Activated CD4-positive, CD25-positive, alpha-beta regulatory T cell treated with anti-CD3 and anti-CD28 coated beads, Interleukin-2, amount 50 U/mL, for 72 hours (primary cell): Measurements from ENCODE around the gene TOM1L2.
"Not testable (repeated sequence)": the region's sequence is repeated elsewhere in the genome, so short reads cannot be mapped to it uniquely, and the experiment has no call there.

Experiments used
- DNase-seq: peaks from one replicate; pipeline ENCODE4 v3.0.0; 2021

The TOM1L2 gene

DNA sequence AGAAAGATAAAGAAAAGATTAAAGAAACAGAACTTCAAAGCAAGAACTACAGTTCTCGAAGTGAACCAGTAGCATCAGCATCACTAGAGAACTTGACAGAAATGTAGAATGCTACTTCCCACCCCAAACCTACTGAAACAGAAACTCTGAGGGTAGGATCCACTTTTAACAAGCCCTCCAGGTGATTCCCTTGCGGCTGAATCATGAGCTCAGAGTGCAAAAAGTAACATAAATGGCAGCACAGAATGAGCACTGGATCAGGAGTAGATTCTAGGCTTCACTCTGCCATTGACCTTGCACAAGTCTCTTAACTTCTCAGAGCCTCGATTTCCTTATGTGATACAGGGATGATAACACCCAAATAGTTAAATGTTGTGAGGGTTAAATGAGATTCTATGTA is 5.8 kb downstream of the TOM1L2 start:
- DNase-seq: no peak

DNA sequence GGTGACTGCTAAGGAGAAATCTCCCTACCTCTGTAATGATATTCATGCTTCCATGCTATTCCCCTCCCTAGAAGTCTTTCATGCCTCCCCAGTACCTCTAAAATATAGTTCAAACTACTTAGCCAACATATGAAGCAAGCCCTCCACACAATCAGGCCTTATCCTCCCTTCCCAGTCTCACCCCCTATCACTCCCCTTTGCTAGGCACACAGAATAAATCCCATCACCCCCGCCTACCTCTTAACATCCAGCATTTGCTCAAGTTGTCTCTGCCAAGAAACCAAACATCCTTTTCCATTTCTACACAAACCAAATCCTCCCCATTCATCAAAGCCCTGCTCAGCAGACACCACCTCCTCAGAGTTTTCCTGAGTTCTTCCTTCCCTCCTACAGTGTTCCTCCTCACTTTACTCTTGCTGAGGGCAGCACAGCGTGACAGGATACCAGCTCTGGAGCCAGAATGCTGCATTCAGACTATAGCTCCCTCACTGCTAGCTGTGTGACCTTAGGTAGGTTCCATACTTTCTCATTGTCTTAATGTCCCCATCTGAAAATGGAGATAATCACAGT is 7.0 kb downstream of the TOM1L2 start:
- DNase-seq: no peak

DNA sequence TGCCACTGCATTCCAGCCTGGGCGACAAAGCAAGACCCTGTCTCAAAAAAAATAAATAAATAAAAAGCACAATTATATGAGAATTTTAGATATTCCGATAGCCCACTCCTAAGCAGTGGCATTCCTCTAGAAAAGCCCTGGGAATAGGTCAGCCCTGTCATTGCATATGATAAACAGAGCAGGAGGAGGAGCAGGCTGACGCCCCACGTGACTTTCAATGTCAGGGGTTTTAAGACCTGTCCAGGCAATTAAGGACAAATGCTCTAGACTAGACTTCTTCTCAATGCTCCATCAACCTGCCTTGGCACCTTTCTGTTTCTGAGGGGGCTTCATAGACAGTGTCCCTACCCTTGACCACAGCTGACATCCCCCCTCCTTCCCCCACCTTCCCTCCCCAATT is 7.5 kb downstream of the TOM1L2 start:
- DNase-seq: no peak

DNA sequence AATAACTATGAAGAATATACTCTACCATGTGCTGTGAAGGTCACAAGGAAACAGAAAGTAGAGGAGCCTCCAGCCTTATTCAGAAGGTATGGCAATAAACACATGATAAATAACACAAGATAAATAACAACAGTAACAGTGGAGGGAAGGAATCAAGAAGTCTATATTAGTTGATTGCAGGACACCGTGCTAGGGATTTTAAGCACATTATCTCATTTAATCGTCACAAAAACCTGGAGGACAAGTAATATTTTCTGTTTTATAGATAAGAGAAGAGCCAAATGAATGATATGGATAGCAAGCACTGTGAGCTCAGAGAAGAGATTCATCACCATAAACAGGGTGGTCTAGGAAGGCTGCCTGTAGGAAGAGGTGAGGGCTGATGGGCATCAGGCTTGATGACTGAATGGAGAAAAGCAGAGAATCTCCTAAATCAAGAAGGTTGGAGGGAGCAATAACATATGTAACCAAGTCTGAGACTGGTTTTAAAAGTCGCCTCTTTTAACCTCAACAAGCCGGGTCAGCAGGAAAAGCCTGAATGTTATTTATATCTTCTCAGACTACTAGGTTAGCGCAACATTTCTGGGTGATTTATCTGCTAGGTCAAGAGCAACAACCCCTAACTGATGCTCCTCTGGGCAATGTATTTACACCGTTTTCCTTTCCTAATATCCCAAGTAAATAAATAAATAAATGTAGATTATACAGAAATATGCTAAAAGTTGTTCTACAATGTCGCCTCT is 8.3 kb downstream of the TOM1L2 start:
- DNase-seq: no peak

DNA sequence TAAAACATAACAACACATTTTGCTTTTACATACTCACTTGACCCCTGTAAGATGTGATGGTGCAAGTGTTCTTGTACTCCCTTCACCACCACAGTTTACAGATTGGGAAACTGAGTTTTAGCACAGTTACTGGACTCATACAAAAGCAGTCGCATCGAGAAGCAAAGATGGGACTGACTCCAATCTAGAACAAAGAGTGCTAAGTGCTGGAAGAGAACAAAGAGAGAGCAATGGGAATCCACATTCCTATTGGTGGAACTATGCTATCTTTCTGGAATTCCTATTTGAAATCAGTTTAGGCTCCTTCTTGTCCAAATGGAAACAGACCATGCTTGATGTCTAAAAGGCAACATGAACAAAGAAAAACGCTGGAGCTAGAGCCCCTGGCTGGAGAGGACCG is 9.1 kb downstream of the TOM1L2 start:
- DNase-seq: no peak

DNA sequence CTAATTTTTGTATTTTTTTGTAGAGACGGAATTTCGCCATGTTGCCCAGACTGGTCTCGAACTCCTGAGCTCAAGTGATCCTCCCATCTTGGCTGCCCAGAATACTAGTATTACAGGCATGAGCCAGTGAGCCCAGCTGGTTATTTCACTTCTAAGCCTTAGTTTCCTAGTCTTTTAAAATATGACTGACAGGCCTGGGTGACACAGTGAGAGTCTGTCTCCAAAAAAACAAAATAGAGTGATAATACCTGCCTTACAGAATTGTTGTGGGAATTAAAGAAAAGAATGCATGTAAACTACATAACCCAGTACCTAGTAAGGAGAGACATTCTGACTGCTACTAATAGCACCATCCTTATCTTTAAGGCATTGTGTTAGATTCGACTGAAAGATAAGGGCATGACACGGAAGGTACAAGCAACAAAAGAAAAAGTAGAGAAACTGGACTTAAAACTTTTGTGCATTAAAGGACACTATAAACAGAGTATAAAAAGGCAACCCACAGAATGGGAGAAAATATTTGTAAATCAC is 11.6 kb downstream of the TOM1L2 start:
- DNase-seq: no peak

DNA sequence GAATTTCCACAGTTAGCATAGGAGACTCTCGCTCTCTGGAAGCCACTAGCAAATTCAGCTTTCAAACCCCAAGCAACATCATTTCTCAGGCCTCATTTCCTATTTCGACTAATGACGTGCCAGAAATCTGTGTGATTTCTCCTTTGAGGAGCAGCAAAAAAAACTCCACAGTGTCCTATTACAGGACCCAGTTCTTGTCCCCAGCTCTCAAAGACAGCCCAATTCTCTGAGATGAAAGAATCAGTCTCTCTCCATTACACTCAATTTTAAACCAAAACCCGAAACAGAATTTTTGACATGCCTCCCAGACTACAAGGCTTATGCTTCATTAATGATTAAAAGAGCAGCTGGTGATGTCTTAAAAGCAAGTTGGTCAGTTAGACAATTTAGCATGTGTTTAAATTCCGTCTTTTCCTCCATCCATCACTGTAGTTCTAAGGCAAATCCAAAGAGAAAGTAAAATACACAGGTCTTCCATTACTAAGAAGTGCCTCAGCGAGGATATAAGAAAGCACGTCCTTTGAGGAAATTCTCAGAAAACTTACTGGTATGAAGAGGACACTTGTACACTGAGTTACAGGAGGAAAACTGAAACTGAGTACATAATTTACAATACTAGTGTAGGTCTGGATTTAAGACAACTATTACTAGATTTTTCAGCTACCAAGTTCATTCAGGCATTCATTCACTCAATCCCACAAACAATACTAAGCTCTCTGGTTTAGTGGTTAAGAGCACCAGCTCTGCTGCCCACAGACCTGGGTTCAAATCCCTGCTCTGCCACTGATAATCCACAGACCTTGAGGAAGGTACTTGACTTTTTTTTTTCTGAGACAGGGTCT is 12.5 kb downstream of the TOM1L2 start:
- no peak for DNase-seq

DNA sequence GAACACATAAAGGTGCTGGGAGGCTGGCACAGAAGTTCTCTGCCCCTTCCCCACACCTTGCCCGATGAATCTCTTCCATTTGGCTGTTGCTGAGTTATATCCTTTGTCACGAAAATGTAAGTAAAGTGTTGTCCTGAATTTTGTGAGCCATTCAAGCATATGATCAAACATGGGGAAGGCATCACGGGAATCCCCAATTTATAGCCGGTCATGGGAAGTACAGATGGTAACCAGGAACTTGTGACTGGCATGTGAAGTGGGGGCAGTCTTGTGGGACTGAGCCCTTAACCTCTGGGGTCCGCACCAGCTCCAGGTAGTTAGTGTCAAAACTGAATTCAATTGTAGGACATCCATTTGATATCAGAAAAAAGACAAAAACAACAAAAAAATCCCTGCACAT is 13.2 kb downstream of the TOM1L2 start:
- DNase-seq: no peak

DNA sequence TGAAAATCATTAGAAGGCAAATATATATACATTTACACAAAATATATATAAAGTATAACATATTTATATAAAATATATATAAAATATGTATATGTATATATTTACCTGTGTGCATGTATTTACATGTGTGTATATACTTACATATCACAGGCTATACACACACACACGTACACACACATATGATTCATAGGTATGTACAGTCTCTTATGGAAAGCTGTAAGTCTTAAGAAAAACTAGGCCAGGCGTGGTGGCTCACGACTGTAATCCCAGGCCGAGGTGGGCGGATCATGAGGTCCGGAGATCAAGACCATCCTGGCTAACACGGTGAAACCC is 14.7 kb downstream of the TOM1L2 start:
- DNase-seq: no peak

DNA sequence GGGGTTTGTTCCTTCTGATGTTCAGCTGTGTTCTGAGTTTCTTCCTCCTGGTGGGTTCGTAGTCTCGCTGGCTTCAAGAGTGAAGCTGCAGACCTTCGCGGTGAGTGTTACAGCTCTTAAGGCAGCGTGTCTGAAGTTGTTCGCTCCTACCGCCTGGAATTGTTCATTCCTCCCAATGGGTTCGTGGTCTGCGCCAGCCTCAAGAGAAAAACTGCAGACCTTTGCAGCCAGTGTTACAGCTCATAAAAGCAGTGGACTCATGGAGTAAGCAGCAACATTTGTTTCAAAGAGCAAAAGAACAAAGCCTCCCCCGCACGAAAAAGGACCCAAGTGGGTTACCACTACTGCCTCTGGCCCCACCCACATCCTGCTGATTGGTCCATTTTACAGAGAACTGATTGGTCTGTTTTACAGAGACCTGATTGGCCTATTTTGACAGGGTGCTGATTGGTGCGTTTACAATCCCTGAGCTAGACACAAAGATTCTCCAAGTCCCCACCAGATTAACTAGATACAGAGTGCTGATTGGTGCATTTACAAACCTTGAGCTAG is 16.3 kb downstream of the TOM1L2 start:
- not testable (repeated sequence) for DNase-seq

DNA sequence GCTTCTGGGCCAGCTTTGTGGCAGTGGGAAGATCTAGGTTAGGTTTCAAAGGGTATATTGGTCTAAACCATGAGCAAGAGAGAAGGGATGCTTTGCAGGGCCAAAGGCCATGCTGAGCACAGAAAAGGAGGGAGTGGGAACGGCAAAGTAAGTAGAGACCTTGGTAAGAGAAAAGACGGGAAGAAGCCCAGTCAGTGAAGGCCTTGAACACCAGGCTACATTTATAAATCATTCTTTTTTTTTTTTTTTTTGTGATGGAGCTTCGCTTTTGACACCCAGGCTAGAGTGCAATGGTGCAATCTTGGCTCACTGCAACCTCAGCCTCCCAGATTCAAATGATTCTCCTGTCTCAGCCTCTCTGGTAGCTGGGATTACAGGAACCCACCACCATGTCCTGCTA is 18.1 kb downstream of the TOM1L2 start:
- DNase-seq: no peak

DNA sequence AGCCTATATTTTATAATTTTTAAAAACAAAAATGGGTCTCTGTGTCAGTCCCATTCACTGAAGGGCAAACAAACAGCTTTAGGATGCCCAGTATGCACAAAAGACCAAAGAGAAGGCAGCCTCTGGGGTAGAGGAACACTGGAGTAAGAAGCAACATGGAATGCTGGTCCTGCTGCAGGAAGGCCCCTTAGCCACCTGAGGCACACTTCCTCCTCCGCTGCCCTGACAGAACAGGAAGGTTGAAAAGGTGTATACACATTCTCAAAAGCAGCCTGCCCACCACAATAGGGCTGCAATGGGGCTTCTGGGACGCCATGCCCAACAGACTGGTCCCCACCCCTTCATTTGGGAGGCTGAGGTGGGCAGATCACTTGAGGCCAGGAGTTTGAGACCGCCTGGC is 19.5 kb downstream of the TOM1L2 start:
- no peak for DNase-seq

DNA sequence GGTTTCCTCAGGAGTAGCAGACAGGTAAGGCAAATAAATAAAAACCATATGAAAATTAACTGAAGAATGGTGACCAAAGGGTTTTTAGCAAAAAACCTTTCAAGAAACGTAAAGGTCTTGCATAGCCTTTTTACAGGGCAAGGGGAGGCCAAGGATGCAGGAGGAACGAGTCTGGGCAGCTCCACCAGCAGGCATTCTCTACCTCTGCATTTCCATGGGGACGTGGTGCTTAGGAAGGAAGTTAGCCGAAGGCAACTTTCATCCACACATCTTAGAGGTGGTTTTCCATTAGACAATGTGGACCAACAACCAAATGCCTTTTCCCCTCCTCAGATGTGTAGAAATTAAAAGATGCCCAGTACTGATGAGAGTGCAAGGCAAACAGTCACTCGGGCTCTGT is 20.7 kb downstream of the TOM1L2 start:
- no peak for DNase-seq

DNA sequence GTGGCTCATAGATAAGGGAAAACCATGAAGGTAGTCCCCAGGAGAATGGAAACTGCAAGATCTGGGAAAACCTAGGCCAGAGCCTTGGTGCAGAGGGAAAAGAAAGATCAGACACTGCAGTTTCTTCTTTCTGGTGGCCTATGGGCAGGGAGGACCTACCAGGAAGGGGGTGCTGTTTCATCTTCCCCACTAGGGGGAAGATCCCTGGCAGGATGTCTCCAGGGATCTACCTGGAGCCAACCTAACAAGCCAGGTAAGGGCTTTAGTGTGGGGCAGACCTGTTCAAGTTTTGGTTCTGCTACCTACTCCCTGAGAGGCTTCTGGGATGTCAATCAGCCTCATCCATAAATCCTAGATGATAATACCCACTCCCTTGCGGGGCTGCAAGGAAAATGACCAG is 21.4 kb downstream of the TOM1L2 start:
- no peak for DNase-seq

DNA sequence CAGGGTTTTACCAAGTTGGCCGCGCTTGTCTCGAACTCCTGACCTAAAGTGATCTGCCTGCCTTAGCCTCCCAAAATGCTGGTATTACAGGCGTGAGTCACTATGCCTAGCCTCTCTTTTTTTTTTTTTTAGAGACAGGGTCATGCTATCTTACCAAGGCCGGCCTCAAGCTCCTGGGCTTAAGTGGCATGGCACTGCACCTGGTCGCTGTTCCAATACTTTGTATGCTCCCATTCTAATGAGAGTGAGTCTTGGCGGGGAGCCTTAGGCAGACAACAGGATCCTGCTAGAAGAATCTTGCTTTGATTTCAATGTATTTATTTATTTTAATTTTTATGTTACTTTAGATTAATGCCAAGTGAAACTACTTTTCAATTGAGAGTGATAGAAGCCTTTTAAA is 21.9 kb downstream of the TOM1L2 start:
- DNase-seq: no peak

DNA sequence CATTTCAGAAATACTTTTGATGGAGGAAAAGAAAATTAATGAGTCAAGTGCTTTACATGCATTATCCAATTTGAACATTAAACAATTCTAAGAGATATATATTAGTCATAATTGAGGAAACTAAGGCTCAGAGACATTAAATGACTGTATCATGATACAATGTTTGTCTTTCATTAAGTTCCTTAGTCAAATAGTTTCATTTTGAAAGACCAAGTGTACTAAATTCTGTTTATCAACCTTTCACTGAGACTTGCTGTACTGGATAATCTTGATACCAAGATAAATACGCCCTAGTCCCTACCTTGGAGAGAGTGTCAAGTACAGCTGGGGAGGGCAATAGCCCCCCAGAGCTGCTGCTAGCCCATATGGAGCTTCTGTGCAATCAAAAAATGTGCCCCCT is 24.2 kb downstream of the TOM1L2 start:
- DNase-seq: no peak

DNA sequence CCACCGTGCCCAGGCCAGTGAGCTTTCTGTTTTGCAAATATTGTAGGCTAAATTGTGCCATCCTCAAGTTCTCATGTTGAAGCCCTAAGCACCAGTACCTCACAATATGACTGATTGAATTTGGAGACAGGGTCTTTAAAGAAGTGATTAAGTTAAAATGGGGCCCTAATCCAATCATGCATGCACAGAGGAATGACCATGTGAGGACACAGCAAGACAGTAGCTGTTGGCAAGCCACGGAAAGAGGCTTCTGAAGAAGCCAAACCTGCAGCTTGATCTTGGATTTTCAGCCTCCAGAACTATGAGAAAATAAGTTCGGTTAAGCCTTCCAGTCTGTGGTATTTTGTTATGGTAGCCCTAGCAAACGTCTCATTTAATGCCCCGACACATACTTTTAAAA is 24.9 kb downstream of the TOM1L2 start:
- no peak for DNase-seq

DNA sequence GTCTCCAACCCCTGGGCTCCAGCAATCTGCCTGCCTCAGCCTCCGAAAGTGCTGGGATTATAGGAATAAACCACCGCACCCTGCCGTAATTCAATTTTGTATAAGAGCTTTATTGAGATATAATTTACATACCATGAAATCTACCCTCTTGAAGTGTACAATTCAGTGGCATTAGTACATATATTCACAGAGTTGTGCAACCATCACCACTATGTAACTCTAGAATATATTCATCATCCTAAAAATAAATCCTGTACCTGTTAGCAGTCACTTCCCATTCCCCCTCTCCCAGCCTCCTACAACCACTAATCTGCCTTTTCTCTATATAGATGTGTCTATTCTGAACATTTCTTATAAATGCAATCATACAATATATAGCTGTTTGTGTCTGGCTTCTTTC is 26.1 kb downstream of the TOM1L2 start:
- no peak for DNase-seq

DNA sequence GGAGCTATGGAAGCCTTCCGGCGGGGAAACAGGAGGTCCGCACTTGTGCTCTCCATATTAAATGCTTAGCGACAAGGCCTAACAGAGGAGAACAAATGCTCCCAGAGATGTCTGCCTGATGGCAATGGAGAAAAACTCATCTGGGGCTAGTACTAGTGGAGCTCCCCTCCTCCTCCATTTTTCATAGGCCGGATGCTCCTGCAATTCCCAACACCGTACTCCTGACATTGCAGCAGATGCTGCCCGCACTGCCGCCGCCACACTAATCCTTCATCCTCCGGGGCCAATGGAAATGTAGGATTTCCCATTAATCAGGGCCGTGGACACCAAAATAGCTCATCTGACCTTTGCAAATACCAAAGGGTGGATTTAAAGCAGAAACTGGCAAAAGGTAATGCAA is 27.5 kb downstream of the TOM1L2 start:
- no peak for DNase-seq

DNA sequence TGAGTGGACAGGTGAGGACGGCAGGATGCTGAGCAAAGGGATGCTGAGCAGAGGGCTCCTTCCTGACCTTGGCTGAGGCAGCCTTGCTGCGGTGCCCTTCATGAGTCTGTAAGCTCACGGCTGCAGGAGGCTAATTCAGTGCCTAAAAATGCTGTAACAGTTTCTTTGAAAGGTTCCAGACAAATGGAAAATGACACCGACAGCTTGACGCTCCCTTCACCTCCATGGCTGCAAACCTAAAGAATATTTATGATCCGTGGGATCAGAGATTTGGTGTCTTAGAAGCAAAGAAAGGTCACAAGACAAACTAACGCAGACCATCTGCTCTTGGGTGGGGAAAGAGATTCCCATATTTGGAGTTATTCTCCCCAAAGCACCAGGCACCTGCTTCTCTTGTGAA is 28.0 kb downstream of the TOM1L2 start:
- DNase-seq: no peak

DNA sequence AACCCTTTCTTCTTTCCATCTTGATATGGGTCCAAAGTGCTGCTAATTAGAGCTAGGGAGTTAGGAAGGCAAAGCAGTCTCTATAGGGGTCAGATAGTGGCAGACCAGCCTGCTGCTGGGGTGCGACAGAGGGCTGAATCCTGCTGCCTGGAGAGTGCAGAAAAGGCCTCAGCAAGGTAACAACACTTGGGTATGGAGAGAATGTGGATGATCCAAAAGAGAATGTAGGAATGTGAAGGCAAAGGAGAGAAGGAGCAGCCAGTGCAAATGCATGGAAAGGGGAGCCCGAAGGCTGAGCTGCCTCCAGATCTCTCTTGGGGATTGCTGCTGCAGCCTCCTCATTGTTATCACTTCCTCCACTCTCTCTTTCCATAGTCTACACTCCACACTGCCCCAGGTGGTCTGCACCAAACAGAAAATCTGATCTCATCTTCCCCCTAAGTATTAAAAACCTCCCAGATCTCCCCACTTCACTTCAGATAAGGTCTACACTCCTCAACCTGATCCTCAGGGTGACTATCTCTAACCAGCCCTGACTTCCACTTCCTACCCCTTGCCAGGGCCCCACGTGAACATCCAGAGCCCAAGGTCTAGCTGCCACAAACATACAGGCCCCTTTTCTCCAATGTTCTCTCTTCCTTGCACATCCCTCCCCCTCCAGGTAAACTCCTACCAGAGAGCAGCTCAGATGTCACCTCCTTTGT is 28.8 kb downstream of the TOM1L2 start:
- DNase-seq: no peak

DNA sequence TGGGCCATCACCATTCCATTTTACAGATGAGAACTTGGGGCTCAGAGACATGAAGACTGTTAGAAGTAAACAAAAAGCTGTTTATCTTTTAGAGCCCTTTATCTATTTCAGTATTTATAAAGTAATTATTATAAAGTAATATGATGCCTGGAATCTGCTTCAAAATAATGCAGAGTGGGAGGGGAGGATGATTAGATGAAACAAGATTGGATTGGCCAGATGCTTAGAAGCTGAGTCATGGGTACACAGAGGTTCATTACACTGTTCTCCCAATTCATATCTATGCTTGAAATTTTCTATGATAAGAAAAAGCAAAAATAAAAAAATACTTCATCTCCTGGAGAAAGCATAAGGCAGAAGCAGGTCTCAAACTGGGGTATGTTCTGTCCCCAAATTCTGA is 29.4 kb downstream of the TOM1L2 start:
- no peak for DNase-seq

DNA sequence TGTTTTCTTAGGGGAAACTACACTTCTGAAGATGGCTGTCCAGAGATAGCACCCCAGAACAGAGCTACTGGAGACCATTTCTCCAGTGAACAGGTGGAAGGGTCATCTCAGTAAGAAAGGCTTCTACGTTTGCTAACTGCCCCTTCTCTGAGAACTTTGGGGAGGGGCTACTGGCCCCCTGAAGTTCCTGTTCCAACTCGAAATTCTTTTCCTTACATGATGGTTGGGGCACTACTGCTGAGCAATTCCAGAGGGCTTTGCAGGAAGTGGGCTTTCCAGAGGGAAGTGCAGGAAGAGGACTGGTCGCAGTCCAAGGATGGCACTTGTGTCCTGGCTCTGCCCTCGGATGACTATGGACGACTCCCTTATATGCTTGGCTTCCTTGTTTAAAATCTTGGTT is 31.2 kb downstream of the TOM1L2 start:
- no peak for DNase-seq
